Measurements from ENCODE around the gene TXLNA.

TXLNA gene

GRCh38 chr1:32182060-32182459 lies 2.6 kb downstream of the TXLNA start:
- in situ Hi-C loops (cut with HindIII; ENCODE audit: low sequenced_read_pairs) = no loop called here

GRCh38 chr1:32184650-32185049 lies 5.2 kb downstream of the TXLNA start:
- in situ Hi-C loops (cut with HindIII; ENCODE audit: low sequenced_read_pairs) = no loop called here

- in situ Hi-C loops (cut with HindIII; ENCODE audit: low sequenced_read_pairs) = no loop called here
Observed at GRCh38 chr1:32186077-32186476, 6.6 kb downstream of the TXLNA start.

GRCh38 chr1:32186491-32186890 lies 7.0 kb downstream of the TXLNA start:
- in situ Hi-C loops (cut with HindIII; ENCODE audit: low sequenced_read_pairs) = no loop called here

- in situ Hi-C loops (cut with HindIII; ENCODE audit: low sequenced_read_pairs) = no loop called here
Observed at GRCh38 chr1:32187850-32188249, 8.4 kb downstream of the TXLNA start.

GRCh38 chr1:32192220-32192948 lies 12.9 kb downstream of the TXLNA start:
- in situ Hi-C loops (cut with HindIII; ENCODE audit: low sequenced_read_pairs) = no loop called here

- in situ Hi-C loops (cut with HindIII; ENCODE audit: low sequenced_read_pairs) = no loop called here
Observed at GRCh38 chr1:32194984-32195383, 15.5 kb downstream of the TXLNA start.

GRCh38 chr1:32195531-32195930 lies 16.1 kb downstream of the TXLNA start:
- in situ Hi-C loops (cut with HindIII; ENCODE audit: low sequenced_read_pairs) = no loop called here

GRCh38 chr1:32195972-32196823 lies 16.7 kb downstream of the TXLNA start:
- in situ Hi-C loops (cut with HindIII; ENCODE audit: low sequenced_read_pairs) = no loop called here

- in situ Hi-C loops (cut with HindIII; ENCODE audit: low sequenced_read_pairs) = no loop called here
Observed at GRCh38 chr1:32197074-32197473, 17.6 kb downstream of the TXLNA start.

GRCh38 chr1:32197837-32198236 lies 18.4 kb downstream of the TXLNA start:
- in situ Hi-C loops (cut with HindIII; ENCODE audit: low sequenced_read_pairs) = no loop called here

GRCh38 chr1:32198237-32199042 lies 19.0 kb downstream of the TXLNA start:
- in situ Hi-C loops (cut with HindIII; ENCODE audit: low sequenced_read_pairs) = no loop called here

- in situ Hi-C loops (cut with HindIII; ENCODE audit: low sequenced_read_pairs) = no loop called here
Observed at GRCh38 chr1:32199043-32199716, 19.7 kb downstream of the TXLNA start.

- in situ Hi-C loops (cut with HindIII; ENCODE audit: low sequenced_read_pairs) = no loop called here
Observed at GRCh38 chr1:32199717-32200072, 20.2 kb downstream of the TXLNA start.

- in situ Hi-C loops (cut with HindIII; ENCODE audit: low sequenced_read_pairs) = no loop called here
Observed at GRCh38 chr1:32200226-32201010, 20.9 kb downstream of the TXLNA start, which contains the start of gene CCDC28B. Gene CCDC28B, plus strand, starts transcription at chr1:32200595. Its CDS starts 1,341 bp downstream, at chr1:32201936.

GRCh38 chr1:32201011-32201855 lies 21.8 kb downstream of the TXLNA start:
- in situ Hi-C loops (cut with HindIII; ENCODE audit: low sequenced_read_pairs) = no loop called here

GRCh38 chr1:32204943-32205361 lies 25.5 kb downstream of the TXLNA start:
- in situ Hi-C loops (cut with HindIII; ENCODE audit: low sequenced_read_pairs) = no loop called here

- in situ Hi-C loops (cut with HindIII; ENCODE audit: low sequenced_read_pairs) = no loop called here
Observed at GRCh38 chr1:32205401-32206370, 26.2 kb downstream of the TXLNA start, which contains the start of gene IQCC. Gene IQCC, plus strand, starts transcription at chr1:32205671. Its CDS starts 11 bp downstream, at chr1:32205682.
